A549 (cell line): ENCODE data around the gene CAV1.

Source experiments
- CEBPB ChIP-seq, 2 experiments: fragments of >200 bp in 1 of 2; sonication (Bioruptor Twin) in 1 of 2; formaldehyde crosslinking in 1 of 2; IDR thresholded peaks; 2 replicates each; pipeline ENCODE4 v1.6.1; 2012 to 2016
- FOSB ChIP-seq: fragments of 250-450 bp; sonication (Bioruptor Pico); IDR thresholded peaks from 2 replicates; pipeline ENCODE4 v1.5.0; 2020; ENCODE audit warnings: mild to moderate bottlenecking, moderate library complexity
- MAFK ChIP-seq: fragments of 450-650 bp; IDR thresholded peaks from 2 replicates; pipeline ENCODE4 v1.6.1; 2014; ENCODE audit not compliant: partially characterized antibody
- POLR2A ChIP-seq: IDR thresholded peaks from 2 replicates; pipeline ENCODE4 v1.6.1; 2012; ENCODE audit warnings: mild to moderate bottlenecking, low read length
- RAD21 ChIP-seq, 2 experiments: fragments of >200 bp in 1 of 2; sonication (Bioruptor Twin) in 1 of 2; formaldehyde crosslinking in 1 of 2; IDR thresholded peaks in 1 of 2; conservative IDR thresholded peaks in 1 of 2; 2 replicates in 1 of 2; 3 replicates in 1 of 2; pipeline ENCODE4 v1.6.1; 2012 to 2018; ENCODE audit warnings: inconsistent platforms in 1 of 2
- SREBF2 ChIP-seq: fragments of 450-650 bp; IDR thresholded peaks from 2 replicates; pipeline ENCODE4 v1.6.1; 2014; ENCODE audit warnings: mild to moderate bottlenecking, moderate library complexity
- TF ChIP-seq, protein P1 (sequence below): fragments of 200-600 bp; sonication (generic); IDR thresholded peaks from 2 replicates; pipeline ENCODE4 v1.6.1; 2016; ENCODE audit warnings: antibody characterized with exemption, mild to moderate bottlenecking, moderate library complexity
- TF ChIP-seq, protein P2 (sequence below): fragments of >200 bp; sonication (Bioruptor Twin); formaldehyde crosslinking; IDR thresholded peaks from 3 replicates; pipeline ENCODE4 v1.5.1; 2016

DNA sequence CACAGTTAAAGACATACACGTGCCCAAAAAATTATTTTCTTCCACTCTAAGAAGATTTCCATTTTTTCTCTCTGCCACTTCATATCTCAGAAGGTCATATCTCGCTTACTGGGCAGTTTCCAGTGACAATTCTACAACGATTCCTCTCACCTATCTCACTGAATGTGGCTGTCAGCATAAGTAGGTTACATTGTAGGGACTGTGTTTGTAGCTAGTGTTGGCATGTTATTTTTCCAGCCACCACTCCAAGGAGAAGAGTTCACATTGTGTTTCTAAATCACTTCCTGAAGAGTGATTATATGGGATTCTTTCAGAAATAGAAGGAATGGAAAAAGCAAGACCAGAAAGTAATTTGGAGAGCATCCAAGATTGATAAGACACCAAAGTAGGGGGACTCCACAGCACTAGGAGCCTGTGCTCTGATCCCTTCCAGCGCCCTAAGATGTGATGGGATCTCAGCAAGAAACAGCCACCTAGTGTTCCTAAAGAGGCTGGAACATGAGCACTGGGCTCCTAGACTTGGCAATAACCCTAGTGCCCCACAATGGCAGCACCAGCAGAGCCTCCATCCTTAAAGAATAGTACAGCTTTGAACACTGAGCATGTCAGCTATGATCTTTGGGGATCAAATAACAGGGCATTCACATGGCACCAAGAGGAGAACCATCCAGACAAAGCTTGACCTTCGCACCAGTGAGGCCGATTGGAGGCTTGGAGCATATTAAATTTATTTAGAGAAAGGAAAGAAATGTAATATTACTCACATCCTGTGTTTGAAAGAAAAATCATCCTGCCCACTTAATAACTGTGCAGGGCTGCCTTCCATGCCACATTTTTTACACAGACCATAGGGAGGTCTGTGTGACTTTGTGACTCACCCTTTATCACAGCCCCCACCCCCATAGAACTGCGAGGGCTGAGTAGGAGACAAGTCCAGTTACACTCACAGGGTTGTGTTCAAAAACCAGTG is 51.8 kb downstream of the CAV1 start:
- TF ChIP-seq POLR2A (no peak), SREBF2 (no peak), CEBPB (IDR thresholded peaks at IDR 0.05) (no peak), FOSB (CRISPR knock-in tag) (no peak), MAFK (peak; percentile 54), RAD21 (conservative IDR thresholded peaks at IDR 0.05 in 1 of 2, IDR thresholded peaks at IDR 0.05 in 1 of 2) (no peak; a peak in 2 of 5 replicates)
- TF ChIP-seq, protein P1, sequence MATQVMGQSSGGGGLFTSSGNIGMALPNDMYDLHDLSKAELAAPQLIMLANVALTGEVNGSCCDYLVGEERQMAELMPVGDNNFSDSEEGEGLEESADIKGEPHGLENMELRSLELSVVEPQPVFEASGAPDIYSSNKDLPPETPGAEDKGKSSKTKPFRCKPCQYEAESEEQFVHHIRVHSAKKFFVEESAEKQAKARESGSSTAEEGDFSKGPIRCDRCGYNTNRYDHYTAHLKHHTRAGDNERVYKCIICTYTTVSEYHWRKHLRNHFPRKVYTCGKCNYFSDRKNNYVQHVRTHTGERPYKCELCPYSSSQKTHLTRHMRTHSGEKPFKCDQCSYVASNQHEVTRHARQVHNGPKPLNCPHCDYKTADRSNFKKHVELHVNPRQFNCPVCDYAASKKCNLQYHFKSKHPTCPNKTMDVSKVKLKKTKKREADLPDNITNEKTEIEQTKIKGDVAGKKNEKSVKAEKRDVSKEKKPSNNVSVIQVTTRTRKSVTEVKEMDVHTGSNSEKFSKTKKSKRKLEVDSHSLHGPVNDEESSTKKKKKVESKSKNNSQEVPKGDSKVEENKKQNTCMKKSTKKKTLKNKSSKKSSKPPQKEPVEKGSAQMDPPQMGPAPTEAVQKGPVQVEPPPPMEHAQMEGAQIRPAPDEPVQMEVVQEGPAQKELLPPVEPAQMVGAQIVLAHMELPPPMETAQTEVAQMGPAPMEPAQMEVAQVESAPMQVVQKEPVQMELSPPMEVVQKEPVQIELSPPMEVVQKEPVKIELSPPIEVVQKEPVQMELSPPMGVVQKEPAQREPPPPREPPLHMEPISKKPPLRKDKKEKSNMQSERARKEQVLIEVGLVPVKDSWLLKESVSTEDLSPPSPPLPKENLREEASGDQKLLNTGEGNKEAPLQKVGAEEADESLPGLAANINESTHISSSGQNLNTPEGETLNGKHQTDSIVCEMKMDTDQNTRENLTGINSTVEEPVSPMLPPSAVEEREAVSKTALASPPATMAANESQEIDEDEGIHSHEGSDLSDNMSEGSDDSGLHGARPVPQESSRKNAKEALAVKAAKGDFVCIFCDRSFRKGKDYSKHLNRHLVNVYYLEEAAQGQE: no peak
- TF ChIP-seq, protein P2, sequence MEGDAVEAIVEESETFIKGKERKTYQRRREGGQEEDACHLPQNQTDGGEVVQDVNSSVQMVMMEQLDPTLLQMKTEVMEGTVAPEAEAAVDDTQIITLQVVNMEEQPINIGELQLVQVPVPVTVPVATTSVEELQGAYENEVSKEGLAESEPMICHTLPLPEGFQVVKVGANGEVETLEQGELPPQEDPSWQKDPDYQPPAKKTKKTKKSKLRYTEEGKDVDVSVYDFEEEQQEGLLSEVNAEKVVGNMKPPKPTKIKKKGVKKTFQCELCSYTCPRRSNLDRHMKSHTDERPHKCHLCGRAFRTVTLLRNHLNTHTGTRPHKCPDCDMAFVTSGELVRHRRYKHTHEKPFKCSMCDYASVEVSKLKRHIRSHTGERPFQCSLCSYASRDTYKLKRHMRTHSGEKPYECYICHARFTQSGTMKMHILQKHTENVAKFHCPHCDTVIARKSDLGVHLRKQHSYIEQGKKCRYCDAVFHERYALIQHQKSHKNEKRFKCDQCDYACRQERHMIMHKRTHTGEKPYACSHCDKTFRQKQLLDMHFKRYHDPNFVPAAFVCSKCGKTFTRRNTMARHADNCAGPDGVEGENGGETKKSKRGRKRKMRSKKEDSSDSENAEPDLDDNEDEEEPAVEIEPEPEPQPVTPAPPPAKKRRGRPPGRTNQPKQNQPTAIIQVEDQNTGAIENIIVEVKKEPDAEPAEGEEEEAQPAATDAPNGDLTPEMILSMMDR: no peak
